Keratinocyte (primary cell): ENCODE data around the gene PGA3.
"Not testable (repeated sequence)": the region's sequence is repeated elsewhere in the genome, so short reads cannot be mapped to it uniquely, and the experiment has no call there.

Source experiments
- EZH2 ChIP-seq: IDR thresholded peaks from one replicate; pipeline ENCODE4 v1.6.1; 2012; ENCODE audit warnings: inconsistent platforms, mild to moderate bottlenecking, low read length, moderate library complexity
- TF ChIP-seq, protein P1 (sequence below), 3 experiments: IDR thresholded peaks in 1 of 3; conservative IDR thresholded peaks in 1 of 3; optimal IDR thresholded peaks in 1 of 3; 2 replicates in 2 of 3; 3 replicates in 1 of 3; pipeline versions ENCODE3 to v1.5.1; 2011; ENCODE audit warnings: low read length in 3 of 3, mild to moderate bottlenecking in 3 of 3, moderate library complexity in 2 of 3, control low read depth in 1 of 3, inconsistent platforms in 1 of 3; ENCODE audit not compliant: insufficient read depth in 2 of 3; ENCODE audit errors: extremely low read depth in 1 of 3

DNA sequence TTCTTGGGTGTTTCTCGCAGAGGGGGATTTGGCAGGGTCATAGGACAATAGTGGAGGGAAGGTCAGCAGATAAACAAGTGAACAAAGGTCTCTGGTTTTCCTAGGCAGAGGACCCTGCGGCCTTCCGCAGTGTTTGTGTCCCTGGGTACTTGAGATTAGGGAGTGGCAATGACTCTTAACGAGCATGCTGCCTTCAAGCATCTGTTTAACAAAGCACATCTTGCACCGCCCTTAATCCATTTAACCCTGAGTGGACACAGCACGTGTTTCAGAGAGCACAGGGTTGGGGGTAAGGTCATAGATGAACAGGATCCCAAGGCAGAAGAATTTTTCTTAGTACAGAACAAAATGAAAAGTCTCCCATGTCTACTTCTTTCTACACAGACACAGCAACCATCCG is 37.5 kb upstream of the PGA3 start:
- TF ChIP-seq, protein P1, sequence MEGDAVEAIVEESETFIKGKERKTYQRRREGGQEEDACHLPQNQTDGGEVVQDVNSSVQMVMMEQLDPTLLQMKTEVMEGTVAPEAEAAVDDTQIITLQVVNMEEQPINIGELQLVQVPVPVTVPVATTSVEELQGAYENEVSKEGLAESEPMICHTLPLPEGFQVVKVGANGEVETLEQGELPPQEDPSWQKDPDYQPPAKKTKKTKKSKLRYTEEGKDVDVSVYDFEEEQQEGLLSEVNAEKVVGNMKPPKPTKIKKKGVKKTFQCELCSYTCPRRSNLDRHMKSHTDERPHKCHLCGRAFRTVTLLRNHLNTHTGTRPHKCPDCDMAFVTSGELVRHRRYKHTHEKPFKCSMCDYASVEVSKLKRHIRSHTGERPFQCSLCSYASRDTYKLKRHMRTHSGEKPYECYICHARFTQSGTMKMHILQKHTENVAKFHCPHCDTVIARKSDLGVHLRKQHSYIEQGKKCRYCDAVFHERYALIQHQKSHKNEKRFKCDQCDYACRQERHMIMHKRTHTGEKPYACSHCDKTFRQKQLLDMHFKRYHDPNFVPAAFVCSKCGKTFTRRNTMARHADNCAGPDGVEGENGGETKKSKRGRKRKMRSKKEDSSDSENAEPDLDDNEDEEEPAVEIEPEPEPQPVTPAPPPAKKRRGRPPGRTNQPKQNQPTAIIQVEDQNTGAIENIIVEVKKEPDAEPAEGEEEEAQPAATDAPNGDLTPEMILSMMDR (optimal IDR thresholded peaks at IDR 0.05 in 1 of 3, IDR thresholded peaks at IDR 0.05 in 1 of 3, conservative IDR thresholded peaks at IDR 0.05 in 1 of 3; ENCODE audit: extremely low read depth in 1 of 3, insufficient read depth in 2 of 3, low read length in 3 of 3): not testable (repeated sequence)
- not testable (repeated sequence) for TF ChIP-seq EZH2
